ENCODE measurements around the gene GALNT17.
"Not testable (repeated sequence)": the region's sequence is repeated elsewhere in the genome, so short reads cannot be mapped to it uniquely, and the experiment has no call there.

GALNT17 gene

GRCh38 chr7:71625545-71625944 is 493.6 kb downstream of the GALNT17 start:
- no peaks in the 10 kb centered on the region for H3K36me3 ChIP-seq (ENCODE audit: control insufficient read depth in 5 of 5, insufficient read depth in 5 of 5, low read length in 5 of 5)
- no peaks in the 10 kb centered on the region for H3K27me3 ChIP-seq (ENCODE audit: control insufficient read depth in 5 of 5, insufficient read depth in 4 of 5, low read length in 5 of 5)

DNA sequence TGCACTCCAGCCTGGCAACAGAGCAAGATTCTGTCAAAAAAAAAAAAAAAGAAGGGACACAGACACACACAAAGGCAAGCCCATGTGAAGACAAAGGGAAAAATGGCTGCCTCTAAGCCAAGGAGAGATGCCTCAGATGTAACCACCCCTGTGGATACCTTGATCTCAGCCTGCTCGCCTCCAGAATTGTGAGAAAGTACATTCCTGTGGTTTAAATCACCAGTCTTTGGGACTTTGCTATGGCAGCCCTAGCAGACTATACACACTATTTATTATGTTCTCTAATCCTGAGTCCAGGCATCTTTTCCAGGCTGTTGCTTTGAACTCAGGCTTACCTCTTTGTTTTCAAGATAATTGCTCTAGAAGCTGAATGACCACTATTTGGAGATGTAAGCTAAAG is 494.3 kb downstream of the GALNT17 start:
- Histone ChIP-seq H3K4me1 (ENCODE audit: control insufficient read depth in 5 of 5, insufficient read depth in 5 of 5, low read length in 5 of 5) (no peaks in the 10 kb centered on the region), H3K27me3 (ENCODE audit: control insufficient read depth in 5 of 5, insufficient read depth in 4 of 5, low read length in 5 of 5) (no peaks in the 10 kb centered on the region), H3K27ac (ENCODE audit: low read depth, low read length) (no peak overlapping the region), H3K36me3 (ENCODE audit: control insufficient read depth in 5 of 5, insufficient read depth in 5 of 5, low read length in 5 of 5) (no peaks in the 10 kb centered on the region), H3K9ac (ENCODE audit: low read length in 5 of 5) (no peak overlapping the region), H3K9me3 (ENCODE audit: control insufficient read depth in 5 of 5, low read length in 5 of 5) (no peaks in the 10 kb centered on the region), H3K4me3 (ENCODE audit: low read depth in 1 of 5, low read length in 5 of 5) (no peak overlapping the region)

More at GRCh38 chr7:71625545-71625944, 493.6 kb downstream of the GALNT17 start:
- Histone ChIP-seq H3K4me1 (ENCODE audit: control insufficient read depth in 5 of 5, insufficient read depth in 5 of 5, low read length in 5 of 5) (no peaks in the 10 kb centered on the region), H3K9ac (ENCODE audit: low read length in 5 of 5) (no peak overlapping the region), H3K27ac (ENCODE audit: low read depth, low read length) (no peak overlapping the region), H3K4me3 (ENCODE audit: low read depth in 1 of 5, low read length in 5 of 5) (no peak overlapping the region), H3K9me3 (ENCODE audit: control insufficient read depth in 5 of 5, low read length in 5 of 5) (no peaks in the 10 kb centered on the region)

DNA sequence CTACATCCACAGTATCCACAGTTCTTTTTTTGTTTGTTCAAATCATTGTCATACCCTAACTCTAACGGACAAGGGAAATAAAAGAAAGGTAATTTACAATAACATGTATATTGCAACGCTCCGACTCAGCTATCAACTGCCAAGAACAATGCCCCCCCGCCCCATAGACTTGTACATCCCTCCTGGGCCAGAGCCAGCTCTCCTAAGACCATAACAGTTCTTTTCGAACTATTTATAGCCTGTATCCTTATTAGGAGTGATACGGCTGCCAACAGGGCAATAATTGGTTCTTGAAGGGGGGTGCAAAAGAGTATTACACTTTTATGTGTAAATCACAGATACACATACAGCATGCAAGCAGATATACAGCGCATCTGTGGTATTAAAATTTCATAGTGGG is 495.7 kb downstream of the GALNT17 start:
- no peak overlapping the region for H3K4me3 ChIP-seq (ENCODE audit: low read depth in 1 of 5, low read length in 5 of 5)
- H3K36me3 ChIP-seq (ENCODE audit: control insufficient read depth in 5 of 5, insufficient read depth in 5 of 5, low read length in 5 of 5): no peaks in the 10 kb centered on the region
- no peaks in the 10 kb centered on the region for H3K9me3 ChIP-seq (ENCODE audit: control insufficient read depth in 5 of 5, low read length in 5 of 5)
- H3K27ac ChIP-seq (ENCODE audit: low read depth, low read length): no peak overlapping the region
- H3K4me1 ChIP-seq (ENCODE audit: control insufficient read depth in 5 of 5, insufficient read depth in 5 of 5, low read length in 5 of 5): no peaks in the 10 kb centered on the region
- no peak overlapping the region for H3K9ac ChIP-seq (ENCODE audit: low read length in 5 of 5)
- H3K27me3 ChIP-seq (ENCODE audit: control insufficient read depth in 5 of 5, insufficient read depth in 4 of 5, low read length in 5 of 5): no peaks in the 10 kb centered on the region

GRCh38 chr7:71630516-71630915 is 498.6 kb downstream of the GALNT17 start:
- Histone ChIP-seq H3K27ac (ENCODE audit: low read depth, low read length) (no peak overlapping the region), H3K4me3 (ENCODE audit: low read depth in 1 of 5, low read length in 5 of 5) (no peak overlapping the region)

GRCh38 chr7:71633551-71634008 is 501.6 kb downstream of the GALNT17 start:
- no peak overlapping the region for H3K27ac ChIP-seq (ENCODE audit: low read depth, low read length)
- no peaks in the 10 kb centered on the region for H3K27me3 ChIP-seq (ENCODE audit: control insufficient read depth in 5 of 5, insufficient read depth in 4 of 5, low read length in 5 of 5)
- H3K4me1 ChIP-seq (ENCODE audit: control insufficient read depth in 5 of 5, insufficient read depth in 5 of 5, low read length in 5 of 5): peaks cover 0 to 9% (median 0%) of the 10 kb centered on the region in 5 donors
- H3K9ac ChIP-seq (ENCODE audit: low read length in 5 of 5): no peak overlapping the region
- no peaks in the 10 kb centered on the region for H3K9me3 ChIP-seq (ENCODE audit: control insufficient read depth in 5 of 5, low read length in 5 of 5)
- H3K36me3 ChIP-seq (ENCODE audit: control insufficient read depth in 5 of 5, insufficient read depth in 5 of 5, low read length in 5 of 5): no peaks in the 10 kb centered on the region
- H3K4me3 ChIP-seq (ENCODE audit: low read depth in 1 of 5, low read length in 5 of 5): no peak overlapping the region

More at GRCh38 chr7:71630516-71630915, 498.6 kb downstream of the GALNT17 start:
- Histone ChIP-seq H3K36me3 (ENCODE audit: control insufficient read depth in 5 of 5, insufficient read depth in 5 of 5, low read length in 5 of 5) (no peaks in the 10 kb centered on the region), H3K27me3 (ENCODE audit: control insufficient read depth in 5 of 5, insufficient read depth in 4 of 5, low read length in 5 of 5) (no peaks in the 10 kb centered on the region), H3K9me3 (ENCODE audit: control insufficient read depth in 5 of 5, low read length in 5 of 5) (no peaks in the 10 kb centered on the region), H3K4me1 (ENCODE audit: control insufficient read depth in 5 of 5, insufficient read depth in 5 of 5, low read length in 5 of 5) (peaks cover 0 to 9% (median 0%) of the 10 kb centered on the region in 5 donors), H3K9ac (ENCODE audit: low read length in 5 of 5) (no peak overlapping the region)

- H3K4me3 ChIP-seq (ENCODE audit: low read depth in 1 of 5, low read length in 5 of 5); H3K36me3 ChIP-seq (ENCODE audit: control insufficient read depth in 5 of 5, insufficient read depth in 5 of 5, low read length in 5 of 5); H3K27ac ChIP-seq (ENCODE audit: low read depth, low read length); H3K9ac ChIP-seq (ENCODE audit: low read length in 5 of 5); H3K4me1 ChIP-seq (ENCODE audit: control insufficient read depth in 5 of 5, insufficient read depth in 5 of 5, low read length in 5 of 5); H3K27me3 ChIP-seq (ENCODE audit: control insufficient read depth in 5 of 5, insufficient read depth in 4 of 5, low read length in 5 of 5); H3K9me3 ChIP-seq (ENCODE audit: control insufficient read depth in 5 of 5, low read length in 5 of 5): not testable (repeated sequence)
These were observed 503.9 kb downstream of the GALNT17 start for GRCh38 chr7:71635849-71636248.

GRCh38 chr7:71636329-71636728 is 504.4 kb downstream of the GALNT17 start:
- H3K9me3 ChIP-seq (ENCODE audit: control insufficient read depth in 5 of 5, low read length in 5 of 5): no peaks in the 10 kb centered on the region
- H3K4me3 ChIP-seq (ENCODE audit: low read depth in 1 of 5, low read length in 5 of 5): no peak overlapping the region
- no peak overlapping the region for H3K27ac ChIP-seq (ENCODE audit: low read depth, low read length)
- peaks cover 0 to 9% (median 0%) of the 10 kb centered on the region in 5 donors for H3K4me1 ChIP-seq (ENCODE audit: control insufficient read depth in 5 of 5, insufficient read depth in 5 of 5, low read length in 5 of 5)
- no peak overlapping the region for H3K9ac ChIP-seq (ENCODE audit: low read length in 5 of 5)
- H3K36me3 ChIP-seq (ENCODE audit: control insufficient read depth in 5 of 5, insufficient read depth in 5 of 5, low read length in 5 of 5): no peaks in the 10 kb centered on the region
- no peaks in the 10 kb centered on the region for H3K27me3 ChIP-seq (ENCODE audit: control insufficient read depth in 5 of 5, insufficient read depth in 4 of 5, low read length in 5 of 5)

DNA sequence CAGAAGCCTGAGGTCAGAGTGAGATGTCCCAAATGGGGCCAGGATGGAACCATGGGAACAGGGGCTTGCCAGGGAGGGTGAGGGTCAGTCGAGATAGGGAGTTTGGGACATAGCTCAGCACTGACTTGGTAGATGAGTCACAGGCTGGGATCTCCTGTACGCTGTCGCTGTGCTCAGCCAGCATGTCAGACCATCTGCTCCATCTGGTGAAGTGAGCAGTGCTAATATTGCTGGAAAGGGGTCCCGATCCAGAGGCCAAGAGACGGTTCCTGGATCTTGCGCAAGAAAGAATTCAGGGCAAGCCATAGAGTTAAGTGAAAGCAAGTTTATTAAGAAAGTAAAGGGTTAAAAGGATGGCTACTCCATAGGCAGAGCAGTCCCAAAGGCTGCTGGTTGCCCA is 505.6 kb downstream of the GALNT17 start:
- H3K27ac ChIP-seq (ENCODE audit: low read depth, low read length): no peak overlapping the region
- peaks cover 0 to 5% (median 0%) of the 10 kb centered on the region in 5 donors for H3K9me3 ChIP-seq (ENCODE audit: control insufficient read depth in 5 of 5, low read length in 5 of 5)
- no peaks in the 10 kb centered on the region for H3K27me3 ChIP-seq (ENCODE audit: control insufficient read depth in 5 of 5, insufficient read depth in 4 of 5, low read length in 5 of 5)
- no peaks in the 10 kb centered on the region for H3K36me3 ChIP-seq (ENCODE audit: control insufficient read depth in 5 of 5, insufficient read depth in 5 of 5, low read length in 5 of 5)
- H3K4me3 ChIP-seq (ENCODE audit: low read depth in 1 of 5, low read length in 5 of 5): no peak overlapping the region
- H3K4me1 ChIP-seq (ENCODE audit: control insufficient read depth in 5 of 5, insufficient read depth in 5 of 5, low read length in 5 of 5): peaks cover 0 to 9% (median 0%) of the 10 kb centered on the region in 5 donors
- no peak overlapping the region for H3K9ac ChIP-seq (ENCODE audit: low read length in 5 of 5)

DNA sequence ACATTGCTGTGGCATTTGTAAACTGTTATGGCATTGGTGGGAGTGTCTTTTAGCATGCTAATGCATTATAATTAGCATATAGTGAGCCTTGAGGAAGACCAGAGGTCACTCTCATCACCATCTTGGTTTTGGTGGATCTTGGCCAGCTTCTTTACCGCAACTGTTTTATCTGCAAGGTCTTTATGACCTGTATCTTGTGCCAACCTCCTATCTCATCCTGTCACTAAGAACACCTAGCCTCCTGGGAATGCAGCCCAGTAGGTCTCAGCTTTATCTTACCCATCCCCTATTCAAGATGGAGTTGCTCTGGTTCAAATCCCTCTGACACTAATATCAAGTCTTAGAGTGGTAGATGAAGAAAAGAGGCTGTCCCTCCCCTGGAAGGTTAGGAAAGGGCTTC is 506.2 kb downstream of the GALNT17 start:
- peaks cover 0 to 8% (median 0%) of the 10 kb centered on the region in 5 donors for H3K4me1 ChIP-seq (ENCODE audit: control insufficient read depth in 5 of 5, insufficient read depth in 5 of 5, low read length in 5 of 5)
- no peaks in the 10 kb centered on the region for H3K36me3 ChIP-seq (ENCODE audit: control insufficient read depth in 5 of 5, insufficient read depth in 5 of 5, low read length in 5 of 5)
- H3K9me3 ChIP-seq (ENCODE audit: control insufficient read depth in 5 of 5, low read length in 5 of 5): peaks cover 0 to 5% (median 0%) of the 10 kb centered on the region in 5 donors
- no peak overlapping the region for H3K9ac ChIP-seq (ENCODE audit: low read length in 5 of 5)
- no peak overlapping the region for H3K27ac ChIP-seq (ENCODE audit: low read depth, low read length)
- H3K27me3 ChIP-seq (ENCODE audit: control insufficient read depth in 5 of 5, insufficient read depth in 4 of 5, low read length in 5 of 5): no peaks in the 10 kb centered on the region
- no peak overlapping the region for H3K4me3 ChIP-seq (ENCODE audit: low read depth in 1 of 5, low read length in 5 of 5)

DNA sequence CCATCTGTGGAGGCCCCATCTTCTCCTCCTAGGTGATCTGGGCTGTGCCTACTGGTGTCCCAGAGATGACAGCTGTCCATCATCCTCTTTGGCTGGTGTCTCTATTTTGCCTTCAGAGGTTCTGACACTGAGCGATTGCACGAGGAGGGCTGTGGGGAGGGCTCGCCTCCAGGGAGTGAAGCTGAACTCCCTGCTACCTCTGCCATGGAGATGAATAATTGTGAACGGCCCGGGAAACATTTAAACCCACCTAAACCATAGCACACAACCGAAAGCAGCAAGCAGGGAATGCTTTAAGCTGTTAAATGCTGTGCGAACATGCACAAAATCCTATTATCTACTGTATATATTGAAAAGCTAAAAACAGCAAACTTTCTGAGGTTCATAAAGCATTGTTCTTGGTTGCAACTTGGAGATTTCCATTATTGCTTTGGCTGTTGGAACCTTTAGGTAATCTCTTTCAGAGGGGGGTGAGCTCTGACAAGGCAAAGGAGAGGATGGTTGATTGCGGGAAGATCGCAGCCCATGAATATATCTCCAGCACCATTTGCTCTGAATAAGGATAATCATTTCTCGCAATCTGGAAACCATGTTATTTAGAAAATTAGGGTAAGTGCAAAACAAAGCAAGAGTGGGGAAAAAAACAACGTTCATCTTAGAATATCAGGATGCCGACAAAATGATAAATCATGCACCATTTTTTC is 507.6 kb downstream of the GALNT17 start:
- no peaks in the 10 kb centered on the region for H3K36me3 ChIP-seq (ENCODE audit: control insufficient read depth in 5 of 5, insufficient read depth in 5 of 5, low read length in 5 of 5)
- no peaks in the 10 kb centered on the region for H3K27me3 ChIP-seq (ENCODE audit: control insufficient read depth in 5 of 5, insufficient read depth in 4 of 5, low read length in 5 of 5)
- no peaks in the 10 kb centered on the region for H3K4me1 ChIP-seq (ENCODE audit: control insufficient read depth in 5 of 5, insufficient read depth in 5 of 5, low read length in 5 of 5)
- H3K27ac ChIP-seq (ENCODE audit: low read depth, low read length): no peak overlapping the region
- no peak overlapping the region for H3K4me3 ChIP-seq (ENCODE audit: low read depth in 1 of 5, low read length in 5 of 5)
- no peak overlapping the region for H3K9ac ChIP-seq (ENCODE audit: low read length in 5 of 5)
- peaks cover 0 to 5% (median under 1%) of the 10 kb centered on the region in 5 donors for H3K9me3 ChIP-seq (ENCODE audit: control insufficient read depth in 5 of 5, low read length in 5 of 5)

All from subcutaneous abdominal adipose tissue (tissue), 5 donors.